ENCODE data around the gene KLHDC4.
"Not testable (repeated sequence)": the region's sequence is repeated elsewhere in the genome, so short reads cannot be mapped to it uniquely, and the experiment has no call there.

The KLHDC4 gene

GRCh38 chr16:87765776-87766484 is at the start of gene KLHDC4:
TSS of gene KLHDC4 (minus strand) at chr16:87765986. CDS start at chr16:87765890, 96 bp downstream.
- in situ Hi-C loops (cut with MboI; ENCODE audit: low sequenced_read_pairs) = no loop called here

- in situ Hi-C loops (cut with MboI; ENCODE audit: low sequenced_read_pairs) = no loop called here
These were observed 49.8 kb upstream of the KLHDC4 start for GRCh38 chr16:87815567-87815966.

- in situ Hi-C loops (cut with MboI; ENCODE audit: low sequenced_read_pairs) = no loop called here
These were observed 46.4 kb upstream of the KLHDC4 start for GRCh38 chr16:87812200-87812656.

GRCh38 chr16:87811454-87811853 is 45.7 kb upstream of the KLHDC4 start:
- in situ Hi-C loops (cut with MboI; ENCODE audit: low sequenced_read_pairs) = not testable (repeated sequence)

GRCh38 chr16:87809150-87809902 is 43.5 kb upstream of the KLHDC4 start:
- in situ Hi-C loops (cut with MboI; ENCODE audit: low sequenced_read_pairs) = no loop called here

- in situ Hi-C loops (cut with MboI; ENCODE audit: low sequenced_read_pairs) = no loop called here
These were observed 42.3 kb upstream of the KLHDC4 start for GRCh38 chr16:87808108-87808507.

- in situ Hi-C loops (cut with MboI; ENCODE audit: low sequenced_read_pairs) = no loop called here
These were observed 41.1 kb upstream of the KLHDC4 start for GRCh38 chr16:87806641-87807546.

GRCh38 chr16:87806261-87806640 is 40.5 kb upstream of the KLHDC4 start:
- in situ Hi-C loops (cut with MboI; ENCODE audit: low sequenced_read_pairs) = no loop called here

GRCh38 chr16:87803385-87803784 is 37.6 kb upstream of the KLHDC4 start:
- in situ Hi-C loops (cut with MboI; ENCODE audit: low sequenced_read_pairs) = no loop called here

- in situ Hi-C loops (cut with MboI; ENCODE audit: low sequenced_read_pairs) = no loop called here
These were observed 36.9 kb upstream of the KLHDC4 start for GRCh38 chr16:87802670-87803069.

GRCh38 chr16:87801679-87802259 is 36.0 kb upstream of the KLHDC4 start:
- in situ Hi-C loops (cut with MboI; ENCODE audit: low sequenced_read_pairs) = no loop called here

- in situ Hi-C loops (cut with MboI; ENCODE audit: low sequenced_read_pairs) = no loop called here
These were observed 34.7 kb upstream of the KLHDC4 start for GRCh38 chr16:87800497-87800896.

- in situ Hi-C loops (cut with MboI; ENCODE audit: low sequenced_read_pairs) = no loop called here
These were observed 29.6 kb upstream of the KLHDC4 start for GRCh38 chr16:87795336-87795735.

GRCh38 chr16:87794485-87795078 is 28.8 kb upstream of the KLHDC4 start:
- in situ Hi-C loops (cut with MboI; ENCODE audit: low sequenced_read_pairs) = no loop called here

GRCh38 chr16:87792205-87792565 is 26.4 kb upstream of the KLHDC4 start:
- in situ Hi-C loops (cut with MboI; ENCODE audit: low sequenced_read_pairs) = no loop called here

- in situ Hi-C loops (cut with MboI; ENCODE audit: low sequenced_read_pairs) = no loop called here
These were observed 25.8 kb upstream of the KLHDC4 start for GRCh38 chr16:87791295-87792204.

- in situ Hi-C loops (cut with MboI; ENCODE audit: low sequenced_read_pairs) = no loop called here
These were observed 24.7 kb upstream of the KLHDC4 start for GRCh38 chr16:87790292-87791100.

GRCh38 chr16:87789437-87790291 is 23.9 kb upstream of the KLHDC4 start:
- in situ Hi-C loops (cut with MboI; ENCODE audit: low sequenced_read_pairs) = no loop called here

Measured in hTERT RPE-1 (cell line).